HG02943 (cell line): ENCODE results near the gene WNT4.

Source experiments
- ATAC-seq: cut with Tn5 transposase; IDR thresholded peaks from one replicate; pipeline ENCODE4 v1.9.1; 2021; ENCODE audit warnings: mild to moderate bottlenecking, low read depth, moderate library complexity; ENCODE audit not compliant: unreplicated experiment

The WNT4 gene

DNA sequence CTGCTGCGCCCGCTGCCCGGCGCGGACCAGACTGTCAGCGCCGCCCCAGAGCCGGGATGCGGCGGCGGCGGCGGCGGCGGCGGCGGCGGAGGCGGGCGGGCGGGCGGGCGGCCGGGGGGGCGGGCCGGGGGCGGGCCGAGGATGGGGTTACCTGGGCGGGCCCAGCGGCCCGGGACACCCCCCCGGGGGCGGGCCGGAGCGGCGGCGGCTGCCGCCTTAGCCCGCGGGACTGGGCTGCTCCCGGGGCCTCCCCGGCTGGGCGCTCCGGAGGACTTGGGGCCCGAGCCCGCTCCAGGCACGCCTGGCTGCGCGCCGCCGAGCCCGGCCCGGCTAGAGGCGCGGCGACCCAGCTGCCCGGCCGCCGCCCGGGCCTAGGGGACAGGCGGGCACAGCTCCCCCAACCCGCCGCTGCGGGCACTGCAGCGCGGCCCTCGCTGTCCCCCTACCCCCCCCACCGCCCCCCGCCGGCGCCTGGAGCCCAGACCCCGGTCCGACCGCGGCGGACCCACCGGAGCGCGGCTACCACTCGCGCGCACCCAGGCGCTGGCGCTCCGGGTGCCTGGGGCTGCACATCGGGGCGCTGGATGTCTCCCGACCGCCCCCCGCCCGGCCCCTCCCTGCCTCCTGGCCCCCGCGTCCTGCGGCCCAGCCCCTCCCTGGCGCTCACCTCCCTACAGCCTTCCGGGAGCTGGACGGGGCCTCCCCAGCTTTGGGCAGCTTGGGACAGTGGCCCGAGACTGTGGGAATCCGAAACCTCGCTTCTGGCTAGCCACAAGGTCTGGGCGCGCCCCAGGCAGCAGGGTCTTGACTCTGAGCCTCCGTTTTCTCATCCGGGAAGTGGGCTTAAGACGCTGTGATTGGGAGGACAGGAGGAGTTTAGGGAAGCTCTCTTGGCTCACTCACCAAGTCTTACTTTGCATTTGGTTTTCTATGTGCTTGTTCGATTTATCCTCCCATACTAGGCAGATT, at the start of gene WNT4:
TSS of gene WNT4 (minus strand) at position 33 of the 969 bp plus-strand sequence. CDS start 175 bp downstream, outside the sequence.
- no peak for ATAC-seq

DNA sequence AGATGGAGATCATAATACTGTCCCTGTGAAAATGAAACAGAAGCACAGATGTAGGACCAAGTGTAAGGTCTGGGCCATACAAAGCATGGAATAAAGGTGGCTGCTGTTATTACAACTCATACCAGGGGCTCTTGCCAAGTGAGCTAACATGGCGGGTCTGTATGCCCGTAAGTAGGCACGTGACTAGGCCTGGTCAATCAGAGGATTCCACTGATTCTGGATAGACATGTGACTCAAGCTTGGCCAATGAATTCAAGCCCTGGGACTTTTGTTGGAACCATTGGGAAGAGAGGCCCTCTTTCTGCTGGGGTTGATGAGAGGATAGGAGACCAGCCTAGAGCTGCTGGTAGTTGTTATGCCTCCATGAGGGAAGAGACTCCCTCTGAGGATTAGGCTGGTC, 47.8 kb upstream of the WNT4 start:
- ATAC-seq = no peak

DNA sequence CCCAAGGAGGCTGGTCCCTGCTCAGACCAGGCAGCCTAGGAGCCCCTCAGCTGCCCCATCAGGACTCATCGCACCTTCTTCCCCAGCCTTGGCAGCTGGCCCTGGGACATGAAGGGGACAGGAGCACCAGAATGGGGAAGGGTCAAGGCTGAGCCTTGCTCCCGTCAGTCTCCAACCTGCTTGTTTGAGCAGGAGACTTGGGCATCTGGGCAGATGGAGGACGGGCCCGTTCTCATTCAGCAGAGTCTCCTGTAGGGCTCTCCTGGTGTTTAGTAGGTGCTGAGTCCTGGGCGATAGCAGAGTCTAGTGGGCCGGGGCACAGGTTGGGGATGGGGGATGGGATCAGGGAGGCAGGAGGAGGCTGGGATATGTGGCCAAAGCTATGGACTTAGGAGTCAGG, 47.4 kb upstream of the WNT4 start:
- no peak for ATAC-seq

- ATAC-seq = no peak
Measured at GRCh38 chr1:22189619-22190018, 46.7 kb upstream of the WNT4 start.

- ATAC-seq = no peak
Measured at GRCh38 chr1:22188914-22189313, 46.0 kb upstream of the WNT4 start.

DNA sequence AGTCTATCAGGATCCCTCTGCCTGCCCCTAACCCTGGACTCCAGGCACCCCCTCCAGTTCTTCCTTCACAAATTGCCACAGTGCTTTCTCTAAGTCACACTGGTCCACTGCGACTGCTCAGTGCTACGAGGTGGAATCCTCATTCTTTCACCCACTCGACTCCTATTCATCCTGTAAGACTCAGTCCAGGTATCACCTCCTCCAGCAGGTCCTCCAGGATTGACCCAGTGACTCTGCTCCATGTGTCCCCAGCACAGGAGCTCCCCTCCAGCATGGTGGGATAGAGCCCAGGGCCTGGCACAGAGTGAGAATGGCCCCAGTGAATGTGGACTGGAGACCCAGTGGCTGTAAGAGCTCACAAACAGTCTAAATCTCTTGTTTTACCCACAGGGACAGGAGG, 45.5 kb upstream of the WNT4 start:
- no peak for ATAC-seq

DNA sequence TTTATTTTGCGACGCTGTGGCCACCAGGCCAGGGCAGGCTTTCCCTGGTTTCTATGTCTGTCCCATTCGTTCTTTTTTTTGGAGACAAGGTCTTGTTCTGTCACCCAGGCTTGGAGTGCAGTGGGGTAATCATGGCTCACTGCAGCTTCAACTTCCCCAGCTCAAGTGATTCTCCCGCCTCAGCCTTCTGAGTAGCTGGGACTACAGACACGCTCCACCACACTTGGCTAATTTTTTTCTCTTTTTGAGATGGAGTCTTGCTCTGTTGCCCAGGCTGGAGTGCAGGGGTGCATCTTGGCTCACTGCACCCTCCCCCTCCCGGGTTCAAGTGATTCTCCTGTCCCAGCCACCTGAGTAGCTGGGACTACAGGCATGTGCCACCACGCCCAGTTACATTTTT, 43.4 kb upstream of the WNT4 start:
- no peak for ATAC-seq

DNA sequence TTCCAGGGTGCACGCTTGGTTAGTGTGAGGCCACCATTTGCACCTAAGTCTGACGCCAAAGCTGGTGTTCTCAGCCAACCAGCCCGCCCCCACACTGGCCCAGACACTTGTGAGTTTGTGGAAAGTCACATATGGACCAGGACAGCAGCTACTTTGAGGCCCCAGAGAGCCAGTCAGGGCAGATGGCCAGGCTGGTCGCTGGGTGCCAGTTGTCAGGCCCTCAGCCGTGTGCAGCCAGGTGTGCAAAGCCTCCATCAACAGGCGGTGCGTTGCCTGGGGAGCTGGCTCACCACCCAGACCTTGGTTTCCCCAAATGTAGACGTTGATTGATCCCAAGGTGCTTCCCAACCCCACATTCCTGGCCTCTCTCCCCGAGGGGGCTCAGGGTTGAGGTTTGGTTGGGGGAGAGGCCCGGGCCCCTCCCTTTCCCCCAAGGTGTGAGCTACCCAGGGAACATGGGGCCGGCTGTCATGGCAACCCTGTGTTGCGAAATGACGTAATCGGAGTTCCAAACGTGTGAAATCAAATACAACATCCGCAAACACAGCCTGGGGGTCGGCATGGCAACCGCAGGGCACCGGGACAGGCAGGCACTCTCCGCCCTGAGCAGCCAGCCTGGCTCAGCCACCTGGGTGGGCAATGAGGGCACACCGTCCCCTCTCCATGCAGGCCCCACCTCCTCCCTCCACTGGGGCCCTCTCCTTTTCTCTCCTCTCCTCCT, 42.2 kb upstream of the WNT4 start:
- no peak for ATAC-seq

- no peak for ATAC-seq
Measured at GRCh38 chr1:22184454-22184853, 41.6 kb upstream of the WNT4 start.

DNA sequence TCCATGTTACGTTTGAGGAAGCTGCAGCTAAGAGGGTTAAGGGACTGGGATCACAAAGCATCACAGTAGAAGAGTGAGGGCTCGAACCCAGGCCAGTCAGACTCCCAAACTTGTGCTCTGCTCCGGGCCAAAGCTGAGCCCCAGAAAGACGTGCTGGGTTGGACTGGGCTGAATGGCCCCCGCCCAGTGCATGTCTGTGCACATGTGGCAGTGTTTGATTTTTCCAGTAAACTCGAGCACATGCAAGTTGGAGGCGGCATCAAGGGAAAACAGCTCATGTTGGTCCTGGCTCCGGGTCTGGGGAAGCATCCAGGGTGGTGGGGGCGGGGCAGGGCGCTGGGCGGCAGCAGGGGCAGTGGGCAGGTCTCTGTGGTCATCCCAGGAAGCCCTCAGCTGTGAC, 39.8 kb upstream of the WNT4 start:
- no peak for ATAC-seq

DNA sequence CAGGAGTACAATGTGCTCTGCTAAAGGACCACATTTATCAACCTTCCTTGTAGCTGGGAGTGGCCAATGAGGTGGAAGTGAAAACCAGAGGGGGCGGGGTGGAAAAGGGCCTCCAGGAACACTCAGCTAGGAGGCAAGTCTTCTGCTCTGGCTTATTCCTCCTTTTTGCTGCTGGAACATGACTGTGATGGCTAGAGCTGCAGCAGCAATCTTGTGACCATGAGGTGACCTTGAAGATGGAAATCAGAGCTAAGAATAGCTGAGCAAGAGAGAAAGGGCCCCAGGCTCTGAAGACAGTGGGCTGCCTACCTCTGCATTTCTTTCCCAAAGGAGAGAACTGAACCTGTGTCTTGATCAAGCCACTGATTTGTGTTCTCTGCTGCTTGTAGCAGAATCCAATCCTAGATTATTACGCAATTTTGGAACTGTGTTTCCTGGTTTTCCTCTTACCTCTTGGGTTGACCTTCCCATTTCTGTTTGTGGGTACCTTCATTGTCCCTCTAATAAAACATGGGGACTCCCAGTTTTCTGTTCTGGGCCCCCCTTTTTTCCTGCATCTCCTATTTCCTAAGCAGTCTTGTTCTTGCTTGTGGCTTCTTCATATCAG, 36.4 kb upstream of the WNT4 start:
- no peak for ATAC-seq

GRCh38 chr1:22177354-22178003, 34.6 kb upstream of the WNT4 start:
- ATAC-seq = no peak

DNA sequence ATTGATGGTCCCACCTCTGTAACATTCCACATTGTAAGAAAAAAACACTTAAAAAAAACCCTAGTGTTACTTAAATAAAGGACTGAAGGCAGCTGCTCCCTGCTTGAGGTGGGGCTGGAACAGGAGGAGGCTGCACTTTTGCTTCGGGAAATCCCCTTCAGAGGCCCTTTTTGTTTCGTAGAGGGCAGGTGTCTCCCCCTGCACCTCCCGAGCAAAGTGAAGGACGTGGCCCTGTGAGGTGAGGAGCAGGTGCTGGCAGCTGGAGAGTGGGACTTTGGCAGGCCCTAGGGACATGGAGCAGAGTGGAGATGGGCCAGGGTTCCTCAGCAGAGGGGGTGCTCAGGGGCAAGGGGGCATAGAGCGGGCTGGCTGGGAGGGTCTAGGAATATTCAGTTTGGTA, 33.4 kb upstream of the WNT4 start:
- ATAC-seq = no peak

- ATAC-seq = no peak
Measured at GRCh38 chr1:22174446-22175220, 31.7 kb upstream of the WNT4 start.

DNA sequence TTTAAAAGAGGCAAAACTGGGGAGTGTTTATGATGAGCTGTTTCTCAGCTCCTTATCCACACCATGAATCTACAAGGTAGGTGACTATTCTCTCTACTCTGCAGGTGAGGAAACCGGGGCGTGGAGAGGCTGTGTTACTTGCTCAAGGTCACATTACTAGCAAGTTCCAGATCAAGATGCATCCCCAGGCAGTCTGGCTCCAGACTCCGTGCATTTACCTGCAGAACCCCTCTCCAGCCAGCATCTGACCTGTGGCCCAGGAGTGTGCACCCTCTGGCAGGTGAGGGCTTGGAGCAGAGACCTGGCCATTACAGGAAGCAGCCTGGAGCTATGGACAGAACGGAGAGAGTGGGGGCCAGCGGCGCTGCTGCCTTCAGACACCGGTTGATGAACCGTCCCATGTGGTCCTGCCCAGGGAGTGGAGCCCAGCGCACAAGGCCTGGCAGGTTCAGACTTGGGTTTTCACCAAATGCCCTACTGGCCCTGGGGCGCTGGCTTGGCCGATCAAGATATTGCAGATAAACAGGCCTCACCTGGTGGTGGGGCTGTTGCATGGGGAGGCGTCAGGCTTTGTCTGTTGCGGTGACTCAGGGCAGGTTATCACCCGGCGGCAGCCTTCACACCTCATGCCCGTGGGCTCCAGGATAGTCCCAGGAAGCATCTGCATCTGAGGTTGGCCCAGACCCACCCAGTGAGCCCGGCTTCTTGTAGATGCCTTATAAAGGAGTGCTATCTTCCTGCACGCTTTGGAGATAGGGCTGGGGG, 29.2 kb upstream of the WNT4 start:
- no peak for ATAC-seq

DNA sequence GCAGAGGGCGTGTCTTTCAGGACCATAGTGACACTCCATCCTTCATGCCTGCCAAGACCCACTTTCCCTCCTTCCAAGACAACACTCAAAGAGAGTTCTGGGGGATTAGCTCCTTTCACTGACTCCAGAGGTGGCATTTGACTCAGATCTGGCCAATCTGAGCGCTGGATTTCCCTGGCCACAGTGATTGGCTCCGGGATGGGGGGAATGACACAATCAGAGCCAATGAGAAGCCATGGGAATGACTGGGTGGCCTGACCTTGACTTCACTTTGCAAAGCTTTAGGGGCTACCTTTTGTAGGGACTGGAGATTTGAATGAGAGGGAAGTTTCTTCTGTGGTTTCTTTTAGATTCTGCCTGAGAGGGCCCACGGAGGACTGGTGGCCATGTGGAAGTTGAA, 26.9 kb upstream of the WNT4 start:
- no peak for ATAC-seq

DNA sequence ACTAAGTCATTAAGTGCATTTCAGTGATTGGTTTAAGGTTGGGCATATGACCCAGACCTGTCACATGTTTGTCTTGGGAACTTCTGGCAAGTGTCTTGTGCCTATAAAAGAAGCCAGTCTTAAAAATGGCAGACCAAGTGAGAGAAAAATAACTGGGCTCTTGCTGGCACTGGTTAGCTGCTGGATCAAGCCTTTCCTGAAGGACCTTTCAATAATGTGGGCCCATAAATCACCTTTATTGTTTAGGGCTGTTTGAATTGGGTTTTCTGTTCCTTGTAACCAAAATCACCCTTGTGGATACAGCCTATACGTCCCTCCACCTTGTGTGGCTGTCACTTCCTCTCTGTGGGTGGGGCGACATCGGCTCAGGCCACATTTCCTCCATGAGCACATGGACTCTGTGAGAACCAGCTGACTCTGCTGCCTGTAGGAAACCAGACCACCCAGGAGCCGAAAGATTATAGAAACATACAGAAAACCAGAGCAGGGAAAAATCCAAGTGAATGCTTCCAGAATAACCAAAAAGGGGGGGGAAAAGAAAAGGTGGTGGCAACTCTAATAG, 25.6 kb upstream of the WNT4 start:
- no peak for ATAC-seq

DNA sequence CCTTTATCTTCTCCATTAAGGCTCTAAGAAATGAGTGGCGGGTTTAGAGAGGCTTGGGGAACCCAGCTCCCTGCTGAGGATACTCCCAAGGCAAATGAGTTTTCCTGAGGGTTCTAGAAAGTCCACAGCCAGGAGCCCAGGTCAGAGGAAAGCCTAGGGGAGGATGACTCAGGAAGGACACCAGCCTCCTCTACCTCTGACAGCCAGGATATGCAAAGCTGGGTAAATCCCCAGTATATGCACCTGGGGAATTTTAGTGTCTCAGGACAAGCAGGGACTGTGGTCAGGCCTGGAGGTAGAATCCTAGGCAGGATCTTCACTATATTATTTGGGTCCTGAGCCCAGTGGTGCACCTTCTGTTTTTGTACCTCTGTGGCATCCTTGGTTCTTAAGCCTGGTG, 23.5 kb upstream of the WNT4 start:
- no peak for ATAC-seq
